H1 (cell line): ENCODE measurements around the gene PLCXD1. TPM values are rescaled to one million over a fixed set of nuclear protein-coding genes. Genes with fewer than 3 reads are reported as not detected.

ENCODE experiments used
- CTCF ChIA-PET: fragments of 300-600 bp; sonication (Branson Sonifier 250); formaldehyde crosslinking; loops from one replicate; lab custom pipeline; 2021; ENCODE audit not compliant: partially characterized antibody; lab: Charles Lee
- POLR2A ChIA-PET: fragments of 300-600 bp; sonication (Branson Sonifier 250); formaldehyde crosslinking; loops from one replicate; lab custom pipeline; 2021; ENCODE audit warnings: inconsistent platforms; ENCODE audit not compliant: partially characterized antibody; lab: Charles Lee
- DNase-seq, 2 experiments: peaks; one replicate each; pipeline versions ENCODE4 v3.0.0 to v3.0.0-alpha.2; 2010 to 2022; ENCODE audit warnings: low spot score in 2 of 2, low read depth in 1 of 2, mixed read lengths in 1 of 2
- FAIRE-seq: peaks from 2 replicates; lab custom pipeline; 2011; peaks lifted over from hg19 to GRCh38; lab: Jason Lieb, UNC
- H2AFZ ChIP-seq: 2 replicates; pipeline ENCODE4 v1.8.1; 2012; ENCODE audit warnings: low read length, inconsistent platforms
- H2AK5ac ChIP-seq: 2 replicates; pipeline ENCODE4 v1.6.1; 2013; ENCODE audit warnings: low read depth, low read length
- H2BK120ac ChIP-seq: replicated peaks from 2 replicates; pipeline ENCODE3; 2013; ENCODE audit warnings: low read depth, low read length, inconsistent platforms
- H2BK12ac ChIP-seq: 2 replicates; pipeline ENCODE4 v1.6.1; 2013; ENCODE audit warnings: low read depth, low read length
- H2BK15ac ChIP-seq: 2 replicates; pipeline ENCODE4 v1.6.1; 2013; ENCODE audit warnings: low read length
- H2BK20ac ChIP-seq: 2 replicates; pipeline ENCODE4 v1.6.1; 2013; ENCODE audit warnings: low read length
- H2BK5ac ChIP-seq: 2 replicates; pipeline ENCODE4 v1.6.1; 2013; ENCODE audit warnings: low read depth, low read length
- H3K14ac ChIP-seq: 2 replicates; pipeline ENCODE4 v1.6.1; 2013; ENCODE audit warnings: inconsistent platforms; ENCODE audit not compliant: insufficient read length
- H3K18ac ChIP-seq: 2 replicates; pipeline ENCODE4 v1.6.1; 2013; ENCODE audit warnings: low read length; ENCODE audit errors: extremely low read depth
- H3K23ac ChIP-seq: 2 replicates; pipeline ENCODE4 v1.6.1; 2013; ENCODE audit warnings: inconsistent platforms; ENCODE audit not compliant: insufficient read length
- H3K23me2 ChIP-seq: 2 replicates; pipeline ENCODE4 v1.6.1; 2013; ENCODE audit warnings: low read depth, low read length
- H3K27ac ChIP-seq: 2 replicates; pipeline ENCODE4 v1.6.1; 2011; ENCODE audit warnings: low read depth, low read length, inconsistent platforms
- H3K27me3 ChIP-seq, 4 experiments: replicated peaks in 1 of 4; 1 replicate in 1 of 4; 2 replicates in 3 of 4; pipeline versions ENCODE4 v1.6.1 to v1.8.1; 2011 to 2013; ENCODE audit warnings: low read length in 3 of 4, mild to moderate bottlenecking in 3 of 4, inconsistent platforms in 2 of 4, mixed read lengths in 2 of 4, moderate library complexity in 1 of 4; ENCODE audit not compliant: control insufficient read depth in 3 of 4, insufficient read depth in 3 of 4; ENCODE audit errors: extremely low read depth in 1 of 4
- H3K36me3 ChIP-seq, 4 experiments: 2 replicates each; pipeline versions ENCODE4 v1.6.1 to v1.8.1; 2011 to 2013; ENCODE audit warnings: mild to moderate bottlenecking in 4 of 4, low read length in 3 of 4, moderate library complexity in 2 of 4, control low read depth in 1 of 4, inconsistent platforms in 1 of 4; ENCODE audit not compliant: insufficient read depth in 4 of 4, control insufficient read depth in 2 of 4
- H3K4ac ChIP-seq: replicated peaks from 2 replicates; pipeline ENCODE3; 2013; ENCODE audit warnings: low read length, low read depth, mixed read lengths, inconsistent platforms; ENCODE audit not compliant: insufficient read length
- H3K4me1 ChIP-seq, 4 experiments: replicated peaks in 1 of 4; 1 replicate in 1 of 4; 2 replicates in 3 of 4; pipeline versions ENCODE4 v1.6.1 to v1.8.1; 2011 to 2013; ENCODE audit warnings: low read length in 3 of 4, inconsistent platforms in 2 of 4, mixed read lengths in 1 of 4; ENCODE audit not compliant: insufficient read depth in 4 of 4, control insufficient read depth in 3 of 4
- H3K4me2 ChIP-seq, 2 experiments: 2 replicates each; pipeline versions ENCODE4 v1.6.1 to v1.8.1; 2011 to 2013; ENCODE audit warnings: low read depth in 2 of 2, low read length in 2 of 2, control low read depth in 1 of 2, inconsistent platforms in 1 of 2, mild to moderate bottlenecking in 1 of 2; ENCODE audit not compliant: insufficient read depth in 1 of 2
- H3K4me3 ChIP-seq, 4 experiments: fragments of 200-600, 300-600 bp in 1 of 4; sonication (generic), shearing (Covaris generic), sonication (Bioruptor Twin) in 1 of 4; 2 replicates each; pipeline versions ENCODE4 v1.5.1 to v1.8.1; 2011 to 2016; ENCODE audit warnings: low read length in 4 of 4, low read depth in 3 of 4, control low read depth in 2 of 4, inconsistent platforms in 2 of 4, mild to moderate bottlenecking in 2 of 4, mixed read lengths in 1 of 4, moderate library complexity in 1 of 4; ENCODE audit not compliant: insufficient read depth in 2 of 4; ENCODE audit errors: extremely low read depth in 1 of 4
- H3K56ac ChIP-seq: replicated peaks from 2 replicates; pipeline ENCODE3; 2013; ENCODE audit warnings: low read depth, mild to moderate bottlenecking, mixed read lengths, low read length, inconsistent platforms; ENCODE audit not compliant: insufficient read length
- H3K79me1 ChIP-seq: 2 replicates; pipeline ENCODE4 v1.6.1; 2013; ENCODE audit warnings: low read depth, low read length, control low read depth
- H3K79me2 ChIP-seq, 2 experiments: 2 replicates each; pipeline versions ENCODE4 v1.6.1 to v1.8.1; 2012 to 2013; ENCODE audit warnings: low read length in 2 of 2, mild to moderate bottlenecking in 2 of 2, inconsistent platforms in 1 of 2; ENCODE audit not compliant: insufficient read depth in 2 of 2, control insufficient read depth in 1 of 2
- H3K9ac ChIP-seq, 4 experiments: replicated peaks in 1 of 4; 1 replicate in 1 of 4; 2 replicates in 3 of 4; pipeline versions ENCODE4 v1.6.1 to v1.8.1; 2011 to 2013; ENCODE audit warnings: low read depth in 3 of 4, low read length in 3 of 4, control low read depth in 2 of 4, mild to moderate bottlenecking in 2 of 4, moderate library complexity in 2 of 4, inconsistent platforms in 1 of 4; ENCODE audit errors: extremely low read depth in 1 of 4
- H3K9me3 ChIP-seq, 2 experiments: 2 replicates each; pipeline versions ENCODE4 v1.6.1 to v1.8.1; 2012 to 2013; ENCODE audit warnings: mild to moderate bottlenecking in 2 of 2, moderate library complexity in 2 of 2, control low read depth in 1 of 2, inconsistent platforms in 1 of 2, low read depth in 1 of 2, low read length in 1 of 2, mixed read lengths in 1 of 2; ENCODE audit not compliant: insufficient read depth in 2 of 2
- H4K20me1 ChIP-seq, 2 experiments: replicated peaks in 1 of 2; 2 replicates each; pipeline versions ENCODE3 to v1.8.1; 2011 to 2013; ENCODE audit warnings: inconsistent platforms in 2 of 2, low read length in 2 of 2, mild to moderate bottlenecking in 1 of 2; ENCODE audit not compliant: insufficient read depth in 2 of 2, control insufficient read depth in 1 of 2
- H4K5ac ChIP-seq: 2 replicates; pipeline ENCODE4 v1.6.1; 2013; ENCODE audit warnings: low read length, low read depth, mixed read lengths, inconsistent platforms; ENCODE audit not compliant: insufficient read length
- H4K8ac ChIP-seq: 2 replicates; pipeline ENCODE4 v1.8.0; 2013; ENCODE audit warnings: mild to moderate bottlenecking, moderate library complexity, low read length, inconsistent platforms; ENCODE audit not compliant: insufficient read depth; ENCODE audit errors: extremely low read depth
- H4K91ac ChIP-seq: replicated peaks from 2 replicates; pipeline ENCODE3; 2013; ENCODE audit warnings: low read length, mixed read lengths, inconsistent platforms; ENCODE audit not compliant: insufficient read length
- BACH1 ChIP-seq: IDR thresholded peaks from 2 replicates; pipeline ENCODE4 v1.6.1; 2012; ENCODE audit warnings: low read length, improper control_type of control experiment
- CTCF ChIP-seq, 3 experiments: IDR thresholded peaks; 1 replicate in 2 of 3; 2 replicates in 1 of 3; pipeline versions ENCODE4 v1.5.1 to v1.6.1; 2011; ENCODE audit warnings: low read length in 3 of 3, mild to moderate bottlenecking in 3 of 3, inconsistent platforms in 2 of 3, low read depth in 1 of 3, moderate library complexity in 1 of 3; ENCODE audit not compliant: insufficient read depth in 1 of 3; ENCODE audit errors: control extremely low read depth in 1 of 3
- RAD21 ChIP-seq, 2 experiments: IDR thresholded peaks in 1 of 2; conservative IDR thresholded peaks in 1 of 2; 2 replicates each; pipeline ENCODE4 v1.6.1; 2011; ENCODE audit warnings: low read depth in 2 of 2, low read length in 2 of 2, improper control_type of control experiment in 1 of 2, inconsistent platforms in 1 of 2, mild to moderate bottlenecking in 1 of 2, moderate library complexity in 1 of 2
- WGBS, 2 experiments: shearing (Covaris generic) in 1 of 2; methylation state at CpG; one replicate each; pipeline versions ENCODE4 v1.1.6 to v1.1.7; 2013 to 2015; ENCODE audit warnings: low lambda C conversion rate in 2 of 2, mixed read lengths in 2 of 2, inconsistent platforms in 1 of 2, low coverage in 1 of 2, missing lambda C conversion rate in 1 of 2; ENCODE audit not compliant: insufficient replicate concordance in 2 of 2, insufficient coverage in 1 of 2, insufficient read length in 1 of 2; ENCODE audit errors: extremely low coverage in 1 of 2, missing lambda C conversion rate in 1 of 2; 5-methylcytosine and 5-hydroxymethylcytosine counted together
- polyA plus RNA-seq, 7 experiments: library from polyadenylated mRNA; depleted of rRNA in 3 of 7; stranded (reverse) in 5 of 7; unstranded in 2 of 7; fragments of >200 nt in 5 of 7; fragments of 200-250 nt in 2 of 7; gene quantifications; 1 replicate in 5 of 7; 2 replicates in 1 of 7; 4 replicates in 1 of 7; pipeline versions ENCODE4 v1.2.1 to v1.2.3, GENCODE V29; 2011 to 2013; ENCODE audit warnings: missing spikeins in 2 of 7, mixed read lengths in 2 of 7
- total RNA-seq: library from RNA; stranded (reverse); fragmentation: NEBNext Ultra II Directional; extraction: Animal tissue kit (Norgen Biotek cat#: 25700); gene quantifications from 2 replicates; pipeline ENCODE4 v1.2.1, GENCODE V29; 2021

The PLCXD1 gene
- total and polyA plus RNA-seq, 2 of the 8 experiments (the other 6 are each of a cell fraction or from before 2014, with no cell fraction given), result 93.6 to 124 TPM

DNA sequence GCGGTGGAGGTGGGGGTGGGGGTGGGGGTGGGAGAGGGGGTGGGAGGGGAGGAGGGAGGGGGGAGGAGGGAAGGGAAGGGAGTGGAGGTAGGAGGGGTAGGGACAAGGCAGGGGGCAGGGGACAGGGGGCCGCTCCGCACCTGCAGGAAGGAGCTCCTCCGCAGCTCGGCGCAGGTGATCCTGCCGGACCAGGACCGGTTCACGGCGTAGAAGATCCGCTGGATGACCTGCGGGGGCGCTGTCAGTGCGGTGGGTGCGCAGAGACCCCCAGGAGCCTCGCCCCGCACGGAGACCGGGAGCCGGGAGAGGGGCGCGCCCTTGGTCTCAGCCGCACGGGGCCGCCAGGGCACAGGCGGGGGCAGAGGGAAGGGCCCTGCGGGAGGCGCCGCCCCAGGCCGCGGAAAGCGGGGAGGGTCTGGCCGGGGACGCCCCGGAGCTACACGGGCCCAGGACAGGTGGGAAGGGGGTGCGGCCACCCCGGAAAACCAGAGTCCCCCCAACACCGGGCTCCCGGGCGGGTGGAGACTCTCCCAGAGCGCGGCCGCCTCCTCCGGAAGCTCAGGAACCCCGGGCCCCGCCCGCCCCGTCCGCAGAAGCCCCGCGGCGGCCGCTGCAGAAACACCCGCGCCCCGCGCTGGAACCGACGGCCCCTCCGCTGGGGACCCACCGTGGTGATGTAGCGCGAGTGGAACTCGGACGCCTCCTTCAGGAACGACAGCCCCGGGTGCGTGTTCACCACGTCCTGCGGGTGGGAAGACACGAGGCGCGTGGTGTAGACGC, 65.0 kb downstream of the PLCXD1 start:
- no peak overlapping the region for H3K27ac ChIP-seq
- DNase-seq (peak in 1 of 2 experiments; percentile 52), FAIRE-seq (no peak)
- H3K4me1 ChIP-seq, result no peaks in the 10 kb centered on the region; a peak in 1 of 7 replicates
- no peak overlapping the region for H3K14ac ChIP-seq
- no peak overlapping the region for H3K9ac ChIP-seq
- no peak overlapping the region for H2BK15ac ChIP-seq
- no peak overlapping the region for H2BK12ac ChIP-seq
- no peak overlapping the region for H4K8ac ChIP-seq
- no peak overlapping the region for H3K4me3 ChIP-seq
- no peak overlapping the region for H3K4me2 ChIP-seq
- no peak overlapping the region for H3K4ac ChIP-seq
- H3K36me3 ChIP-seq, result peaks cover 0 to 37% (median 5%) of the 10 kb centered on the region in 4 experiments; a peak in 6 of 8 replicates
- H2BK120ac ChIP-seq, result no peak overlapping the region
- CTCF ChIA-PET, result no interaction called here
- no peaks in the 10 kb centered on the region for H3K9me3 ChIP-seq
- TF ChIP-seq RAD21 (IDR thresholded peaks at IDR 0.05 in 1 of 2, conservative IDR thresholded peaks at IDR 0.05 in 1 of 2; ENCODE audit: low read depth in 2 of 2, low read length in 2 of 2), result peak in 1 of 2 experiments; percentile 24; a peak in 1 of 4 replicates
- TF ChIP-seq CTCF (IDR thresholded peaks at IDR 0.05; ENCODE audit: control extremely low read depth in 1 of 3, insufficient read depth in 1 of 3, low read depth in 1 of 3, low read length in 3 of 3), result peak in 1 of 3 experiments; percentile 31; a peak in 2 of 4 replicates
- TF ChIP-seq BACH1, result no peak
- no peak overlapping the region for H2AK5ac ChIP-seq
- H2AFZ ChIP-seq, result no peak overlapping the region
- H3K18ac ChIP-seq, result no peak overlapping the region
- no peak overlapping the region for H3K56ac ChIP-seq
- H4K5ac ChIP-seq, result no peak overlapping the region
- H2BK20ac ChIP-seq, result no peak overlapping the region
- peaks cover 5 to 9% of the 10 kb centered on the region in 2 experiments for H4K20me1 ChIP-seq
- H3K23ac ChIP-seq, result no peak overlapping the region
- POLR2A ChIA-PET, result no interaction called here
- no peaks in the 10 kb centered on the region for H3K27me3 ChIP-seq
- no peak overlapping the region for H4K91ac ChIP-seq
- 98% methylated on average over 19 of the region's 75 CpGs; no CpG with 5 or more reads in 1 of the 2 experiments for WGBS, 2 experiments
- no peak overlapping the region for H2BK5ac ChIP-seq
- H3K79me2 ChIP-seq, result peaks cover 0 to 25% of the 10 kb centered on the region in 2 experiments; a peak in 2 of 4 replicates
- peaks cover 12% of the 10 kb centered on the region for H3K79me1 ChIP-seq
- no peaks in the 10 kb centered on the region for H3K23me2 ChIP-seq
